Caco-2 (cell line): ENCODE measurements around the gene ATP5IF1. TPM values are rescaled to one million over a fixed set of nuclear protein-coding genes. Genes with fewer than 3 reads are reported as not detected.

Experiments used
- BruUV-seq: library from RNA; stranded (reverse); fragments of 400-500 nt; replicated peaks from 2 replicates; lab custom pipeline; 2021; lab: Mats Ljungman, UMichigan
- CTCF ChIA-PET: fragments of 300-600 bp; sonication (Branson Sonifier 250); formaldehyde crosslinking; loops from one replicate; lab custom pipeline; 2022; ENCODE audit warnings: antibody characterized with exemption; lab: Charles Lee
- POLR2A ChIA-PET: fragments of 300-600 bp; sonication (Branson Sonifier 250); formaldehyde crosslinking; loops from one replicate; lab custom pipeline; 2022; ENCODE audit warnings: antibody characterized with exemption; lab: Charles Lee
- DNase-seq, 2 experiments: peaks; one replicate each; pipeline versions ENCODE4 v3.0.0 to v3.0.0-alpha.2; 2020 to 2022
- H3K27me3 ChIP-seq: replicated peaks from 2 replicates; pipeline ENCODE4 v1.6.0; 2011; ENCODE audit warnings: low read length; ENCODE audit not compliant: control insufficient read depth, insufficient read depth
- H3K36me3 ChIP-seq: 2 replicates; pipeline ENCODE4 v1.5.1; 2011; ENCODE audit warnings: low read length; ENCODE audit not compliant: control insufficient read depth, insufficient read depth
- H3K4me1 ChIP-seq: fragments of 250-450 bp; sonication (Bioruptor Pico); 2 replicates; pipeline ENCODE4 v1.5.1; 2020; ENCODE audit warnings: mild to moderate bottlenecking
- H3K4me3 ChIP-seq: 2 replicates; pipeline ENCODE4 v1.5.1; 2011; ENCODE audit warnings: low read depth, mild to moderate bottlenecking, control low read depth, low read length
- H3K9me3 ChIP-seq: fragments of 250-450 bp; sonication (Bioruptor Pico); 2 replicates; pipeline ENCODE4 v1.5.1; 2020; ENCODE audit warnings: mild to moderate bottlenecking, moderate library complexity
- H3K27ac Mint-ChIP-seq: one replicate; pipeline ENCODE4 v1.8.0; 2022; ENCODE audit warnings: mixed read lengths; ENCODE audit not compliant: unreplicated experiment
- H3K27me3 Mint-ChIP-seq: one replicate; pipeline ENCODE4 v1.8.0; 2022; ENCODE audit warnings: mixed read lengths; ENCODE audit not compliant: insufficient read depth, unreplicated experiment
- H3K36me3 Mint-ChIP-seq: one replicate; pipeline ENCODE4 v1.8.0; 2022; ENCODE audit warnings: mild to moderate bottlenecking, mixed read lengths; ENCODE audit not compliant: insufficient read depth, unreplicated experiment
- H3K4me1 Mint-ChIP-seq: one replicate; pipeline ENCODE4 v1.8.0; 2022; ENCODE audit warnings: low read depth, mixed read lengths; ENCODE audit not compliant: unreplicated experiment
- H3K4me3 Mint-ChIP-seq: one replicate; pipeline ENCODE4 v1.8.0; 2022; ENCODE audit warnings: mild to moderate bottlenecking, moderate library complexity, mixed read lengths; ENCODE audit not compliant: unreplicated experiment
- H3K9me3 Mint-ChIP-seq: one replicate; pipeline ENCODE4 v1.8.0; 2022; ENCODE audit warnings: mixed read lengths; ENCODE audit not compliant: unreplicated experiment
- intact Hi-C: fragments of 100-400 bp; cut with micrococcal nuclease; formaldehyde crosslinking; loops from one replicate; pipeline ENCODE4 v1.10.0; 2022; ENCODE audit not compliant: unreplicated experiment
- total RNA-seq: library from RNA; stranded (reverse); gene quantifications from 2 replicates; pipeline ENCODE4 v1.2.3, GENCODE V29; 2022
- TF ChIP-seq, protein P1 (sequence below), 2 experiments: fragments of 200-600 bp in 1 of 2; IDR thresholded peaks; 1 replicate in 1 of 2; 2 replicates in 1 of 2; pipeline versions ENCODE4 v1.5.1 to v1.8.0; 2011 to 2022; ENCODE audit warnings: antibody characterized with exemption in 1 of 2, control low read depth in 1 of 2, inconsistent platforms in 1 of 2, low read depth in 1 of 2, low read length in 1 of 2, mild to moderate bottlenecking in 1 of 2, moderate library complexity in 1 of 2; ENCODE audit not compliant: insufficient read depth in 1 of 2, severe bottlenecking in 1 of 2, unreplicated experiment in 1 of 2

Gene ATP5IF1
- total RNA-seq, 1 experiment from 2014 or later, result 130 TPM

DNA sequence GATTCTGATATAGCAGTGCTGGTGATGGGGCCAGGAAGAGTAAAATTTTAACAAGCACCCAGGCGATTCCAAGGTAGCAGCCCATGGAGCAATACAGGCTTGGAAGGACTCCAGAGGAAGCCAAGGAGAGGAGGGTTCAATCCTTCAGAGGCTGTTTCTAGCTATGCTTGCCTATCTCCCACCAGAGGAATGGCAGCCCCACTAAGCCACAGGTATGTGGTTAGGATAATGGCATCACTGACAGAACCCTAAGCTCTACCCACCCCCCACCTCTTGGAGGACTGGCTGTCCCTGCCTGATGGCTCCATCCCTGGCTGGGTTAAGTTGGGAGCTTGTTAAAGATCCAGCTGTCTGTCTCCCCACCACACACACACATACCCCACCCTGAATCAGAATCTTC, 40.1 kb upstream of the ATP5IF1 start:
- H3K4me1 ChIP-seq, result no peaks in the 10 kb centered on the region
- Mint-ChIP-seq H3K4me1 (peaks cover 11% of the 10 kb centered on the region), H3K27ac (no peak overlapping the region), H3K9me3 (no peaks in the 10 kb centered on the region), H3K4me3 (no peak overlapping the region), H3K36me3 (peaks cover 13% of the 10 kb centered on the region), H3K27me3 (no peaks in the 10 kb centered on the region)
- H3K36me3 ChIP-seq, result no peaks in the 10 kb centered on the region
- ChIA-PET CTCF (no interaction called here), POLR2A (no interaction called here)
- H3K27me3 ChIP-seq, result no peaks in the 10 kb centered on the region
- no peak for DNase-seq
- TF ChIP-seq, protein P1, sequence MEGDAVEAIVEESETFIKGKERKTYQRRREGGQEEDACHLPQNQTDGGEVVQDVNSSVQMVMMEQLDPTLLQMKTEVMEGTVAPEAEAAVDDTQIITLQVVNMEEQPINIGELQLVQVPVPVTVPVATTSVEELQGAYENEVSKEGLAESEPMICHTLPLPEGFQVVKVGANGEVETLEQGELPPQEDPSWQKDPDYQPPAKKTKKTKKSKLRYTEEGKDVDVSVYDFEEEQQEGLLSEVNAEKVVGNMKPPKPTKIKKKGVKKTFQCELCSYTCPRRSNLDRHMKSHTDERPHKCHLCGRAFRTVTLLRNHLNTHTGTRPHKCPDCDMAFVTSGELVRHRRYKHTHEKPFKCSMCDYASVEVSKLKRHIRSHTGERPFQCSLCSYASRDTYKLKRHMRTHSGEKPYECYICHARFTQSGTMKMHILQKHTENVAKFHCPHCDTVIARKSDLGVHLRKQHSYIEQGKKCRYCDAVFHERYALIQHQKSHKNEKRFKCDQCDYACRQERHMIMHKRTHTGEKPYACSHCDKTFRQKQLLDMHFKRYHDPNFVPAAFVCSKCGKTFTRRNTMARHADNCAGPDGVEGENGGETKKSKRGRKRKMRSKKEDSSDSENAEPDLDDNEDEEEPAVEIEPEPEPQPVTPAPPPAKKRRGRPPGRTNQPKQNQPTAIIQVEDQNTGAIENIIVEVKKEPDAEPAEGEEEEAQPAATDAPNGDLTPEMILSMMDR (IDR thresholded peaks at IDR 0.05; ENCODE audit: insufficient read depth in 1 of 2, low read depth in 1 of 2, low read length in 1 of 2, severe bottlenecking in 1 of 2, unreplicated experiment in 1 of 2), result no peak
- H3K9me3 ChIP-seq, result no peaks in the 10 kb centered on the region
- no peak overlapping the region for H3K4me3 ChIP-seq
- BruUV-seq, result no TSS peak
- intact Hi-C loops, result no loop called here

DNA sequence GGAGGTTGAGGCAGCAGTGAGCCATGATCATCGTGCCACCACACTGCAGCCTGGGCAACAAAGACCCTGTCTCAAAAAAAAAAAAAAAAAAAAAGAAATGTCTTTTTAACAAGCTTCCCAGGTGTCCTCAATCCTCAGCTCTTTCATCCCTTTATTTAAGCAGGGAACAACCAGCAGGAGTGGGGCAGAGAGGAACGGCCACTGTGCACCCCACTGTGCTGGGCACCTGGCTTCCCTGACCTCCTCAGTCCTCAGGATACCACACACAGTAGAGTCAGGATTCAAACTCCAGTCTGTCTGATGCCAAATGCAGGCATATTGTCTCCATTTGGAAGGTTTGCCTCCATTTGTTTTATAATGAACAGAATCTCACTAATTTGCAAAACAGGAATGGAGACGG, 39.6 kb upstream of the ATP5IF1 start:
- ChIA-PET CTCF (interaction anchor here (0.6 to 0.7 kb wide), 2 partner anchors 13 to 164 kb away, joined by 3 read pairs; no protein-coding TSS in a partner anchor), POLR2A (no interaction called here)
- H3K36me3 Mint-ChIP-seq, result peaks cover 19% of the 10 kb centered on the region
- no peak overlapping the region for H3K4me3 Mint-ChIP-seq
- TF ChIP-seq, protein P1 (IDR thresholded peaks at IDR 0.05; ENCODE audit: insufficient read depth in 1 of 2, low read depth in 1 of 2, low read length in 1 of 2, severe bottlenecking in 1 of 2, unreplicated experiment in 1 of 2), result no peak
- no peaks in the 10 kb centered on the region for H3K9me3 Mint-ChIP-seq
- intact Hi-C loops, result no loop called here
- DNase-seq, result no peak
- H3K27me3 Mint-ChIP-seq, result no peaks in the 10 kb centered on the region
- no peaks in the 10 kb centered on the region for H3K36me3 ChIP-seq
- no peaks in the 10 kb centered on the region for H3K9me3 ChIP-seq
- no peaks in the 10 kb centered on the region for H3K4me1 ChIP-seq
- no peak overlapping the region for H3K27ac Mint-ChIP-seq
- no peaks in the 10 kb centered on the region for H3K27me3 ChIP-seq
- BruUV-seq, result no TSS peak
- H3K4me3 ChIP-seq, result no peak overlapping the region
- H3K4me1 Mint-ChIP-seq, result peaks cover 6% of the 10 kb centered on the region

DNA sequence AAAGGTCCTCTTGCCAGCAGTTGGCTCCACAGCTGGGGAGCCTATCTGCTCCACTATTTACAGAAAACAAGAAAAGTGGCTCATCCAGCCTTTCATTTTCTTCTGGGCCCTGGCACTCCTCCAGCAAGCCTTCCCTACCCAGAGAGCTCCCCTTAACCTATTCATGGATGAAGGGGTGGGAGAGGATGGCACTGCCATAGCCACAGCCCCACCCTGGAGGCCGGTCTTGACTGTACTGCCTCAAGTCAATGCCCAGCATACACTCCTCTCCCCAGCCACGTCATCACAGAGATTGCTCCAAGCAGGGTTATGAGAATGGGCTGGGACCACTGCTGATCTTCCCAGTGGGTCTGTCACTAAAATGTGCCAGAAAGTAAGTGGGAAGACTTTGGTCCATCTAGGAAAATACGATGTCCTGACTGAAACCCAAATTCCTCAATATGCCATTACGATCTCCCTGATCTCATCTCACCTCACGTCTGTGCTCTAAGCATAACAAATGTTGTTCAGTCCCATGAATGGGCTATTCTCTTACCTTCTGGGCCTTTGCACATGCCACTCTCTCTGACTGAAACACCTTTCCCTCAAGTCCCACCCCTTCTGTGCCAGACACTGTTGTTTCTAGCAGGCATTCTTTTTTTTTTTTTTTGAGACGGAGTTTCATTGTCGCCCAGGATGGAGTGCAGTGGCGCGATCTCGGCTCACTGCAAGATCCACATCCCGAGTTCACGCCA, 38.1 kb upstream of the ATP5IF1 start:
- intact Hi-C loops, result no loop called here

More for the DNA sequence above, 38.1 kb upstream of the ATP5IF1 start:
- ChIA-PET CTCF (no interaction called here), POLR2A (no interaction called here)
- TF ChIP-seq, protein P1 (IDR thresholded peaks at IDR 0.05; ENCODE audit: insufficient read depth in 1 of 2, low read depth in 1 of 2, low read length in 1 of 2, severe bottlenecking in 1 of 2, unreplicated experiment in 1 of 2), result no peak
- H3K4me3 ChIP-seq, result no peak overlapping the region
- H3K4me3 Mint-ChIP-seq, result no peak overlapping the region
- no peaks in the 10 kb centered on the region for H3K9me3 Mint-ChIP-seq
- H3K36me3 ChIP-seq, result no peaks in the 10 kb centered on the region
- H3K27me3 Mint-ChIP-seq, result no peaks in the 10 kb centered on the region
- H3K4me1 ChIP-seq, result no peaks in the 10 kb centered on the region
- H3K27ac Mint-ChIP-seq, result no peak overlapping the region
- no peak for DNase-seq
- peaks cover 21% of the 10 kb centered on the region for H3K36me3 Mint-ChIP-seq
- H3K27me3 ChIP-seq, result no peaks in the 10 kb centered on the region
- H3K4me1 Mint-ChIP-seq, result peaks cover 6% of the 10 kb centered on the region
- no TSS peak for BruUV-seq
- H3K9me3 ChIP-seq, result no peaks in the 10 kb centered on the region
